ENCODE results near the gene DNLZ.

The DNLZ gene

GRCh38 chr9:136374183-136374575 is 10.6 kb upstream of the DNLZ start:
- DNase-seq, result no peak

GRCh38 chr9:136373300-136374182 is 10.0 kb upstream of the DNLZ start, which contains the start of gene CARD9:
CARD9 (minus strand) TSS chr9:136373669; CDS start chr9:136372078, 1,591 bp downstream.
- no peak for DNase-seq

- DNase-seq, result no peak
Measured at GRCh38 chr9:136372561-136373299, 9.2 kb upstream of the DNLZ start.

- no peak for DNase-seq
Measured at GRCh38 chr9:136372006-136372405, 8.5 kb upstream of the DNLZ start.

- no peak for DNase-seq
Measured at GRCh38 chr9:136371533-136371880, 8.0 kb upstream of the DNLZ start.

GRCh38 chr9:136370687-136371532 is 7.4 kb upstream of the DNLZ start:
- no peak for DNase-seq

GRCh38 chr9:136370037-136370436 is 6.5 kb upstream of the DNLZ start:
- no peak for DNase-seq

GRCh38 chr9:136368190-136368589 is 4.6 kb upstream of the DNLZ start:
- DNase-seq, result no peak

- DNase-seq, result no peak
Measured at GRCh38 chr9:136367296-136368145, 4.0 kb upstream of the DNLZ start.

GRCh38 chr9:136366826-136367225 is 3.3 kb upstream of the DNLZ start:
- no peak for DNase-seq

GRCh38 chr9:136365775-136366222 is 2.3 kb upstream of the DNLZ start:
- no peak for DNase-seq

GRCh38 chr9:136364942-136365774 is 1.6 kb upstream of the DNLZ start:
- no peak for DNase-seq

GRCh38 chr9:136363949-136364748 is 605 bp upstream of the DNLZ start:
- DNase-seq, result no peak

- no peak for DNase-seq
Measured at GRCh38 chr9:136362450-136362784, 1.1 kb downstream of the DNLZ start.

- DNase-seq, result no peak
Measured at GRCh38 chr9:136361754-136362449, 1.6 kb downstream of the DNLZ start.

GRCh38 chr9:136361047-136361753 is 2.3 kb downstream of the DNLZ start:
- DNase-seq, result no peak

- DNase-seq, result no peak
Measured at GRCh38 chr9:136359774-136360718, 3.5 kb downstream of the DNLZ start.

- DNase-seq, result no peak
Measured at GRCh38 chr9:136358888-136359287, 4.7 kb downstream of the DNLZ start.

Measured in NCI-H510A treated with DMSO at 0.1 percent for 48 hours (cell line).